CD4-positive, alpha-beta T cell (primary cell): ENCODE measurements around the gene AANAT. TPM values are rescaled to one million over a fixed set of nuclear protein-coding genes. Genes with fewer than 3 reads are reported as not detected.

Experiments used
- ATAC-seq: fragments of 200-7000 bp; cut with Tn5 transposase; one replicate; pipeline ENCODE4 v1.10.0; 2022; ENCODE audit warnings: mild to moderate bottlenecking; ENCODE audit not compliant: poor library complexity
- CTCF ChIA-PET: fragments of 350-600 bp; sonication (Branson Sonifier 250); formaldehyde crosslinking; loops from one replicate; lab custom pipeline; 2021; ENCODE audit warnings: antibody characterized with exemption, inconsistent platforms; lab: Charles Lee
- POLR2A ChIA-PET: fragments of 350-600 bp; sonication (Branson Sonifier 250); formaldehyde crosslinking; loops from one replicate; lab custom pipeline; 2021; ENCODE audit warnings: antibody characterized with exemption, inconsistent platforms; lab: Charles Lee
- DNase-seq, 14 experiments: peaks; one replicate each; pipeline ENCODE4 v3.0.0-alpha.2; 2013 to 2020; ENCODE audit warnings: mixed read lengths in 2 of 14
- H3K27ac ChIP-seq, 2 donors: one replicate each; pipeline versions ENCODE4 v1.5.1 to v1.7.0; 2013; ENCODE audit warnings: low read length in 2 of 2, low read depth in 1 of 2, mild to moderate bottlenecking in 1 of 2
- H3K27me3 ChIP-seq, 2 experiments: 1 replicate in 1 of 2; 2 replicates in 1 of 2; pipeline versions ENCODE4 v1.6.1 to v1.7.0; 2013; ENCODE audit warnings: low read length in 2 of 2, control low read depth in 1 of 2, mild to moderate bottlenecking in 1 of 2, moderate library complexity in 1 of 2; ENCODE audit not compliant: insufficient read depth in 2 of 2, control insufficient read depth in 1 of 2
- H3K36me3 ChIP-seq: one replicate; pipeline ENCODE4 v1.6.1; 2013; ENCODE audit warnings: low read length, control low read depth; ENCODE audit not compliant: insufficient read depth
- H3K4me1 ChIP-seq: one replicate; pipeline ENCODE4 v1.6.1; 2013; ENCODE audit warnings: low read length, control low read depth; ENCODE audit not compliant: insufficient read depth
- H3K4me3 ChIP-seq: one replicate; pipeline ENCODE4 v1.5.1; 2013; ENCODE audit warnings: mild to moderate bottlenecking, low read length, moderate library complexity
- H3K9me3 ChIP-seq, 2 experiments: 1 replicate in 1 of 2; 2 replicates in 1 of 2; pipeline versions ENCODE4 v1.6.1 to v1.7.0; 2013; ENCODE audit warnings: low read length in 2 of 2, mild to moderate bottlenecking in 2 of 2, control low read depth in 1 of 2, moderate library complexity in 1 of 2; ENCODE audit not compliant: control insufficient read depth in 1 of 2, insufficient read depth in 1 of 2
- H3K27ac Mint-ChIP-seq: one replicate; pipeline ENCODE4 v1.8.0; 2020; ENCODE audit warnings: mixed read lengths
- H3K27me3 Mint-ChIP-seq: one replicate; pipeline ENCODE4 v1.8.0; 2021; ENCODE audit warnings: mixed read lengths
- H3K36me3 Mint-ChIP-seq: one replicate; pipeline ENCODE4 v1.8.0; 2021; ENCODE audit warnings: low read depth, mixed read lengths
- H3K4me1 Mint-ChIP-seq: one replicate; pipeline ENCODE4 v1.8.0; 2021; ENCODE audit warnings: low read depth, mixed read lengths
- H3K4me3 Mint-ChIP-seq: one replicate; pipeline ENCODE4 v1.8.0; 2020; ENCODE audit warnings: mild to moderate bottlenecking, mixed read lengths
- H3K9me3 Mint-ChIP-seq: one replicate; pipeline ENCODE4 v1.8.0; 2020; ENCODE audit warnings: mixed read lengths
- intact Hi-C, 2 experiments: fragments of 100-400 bp; cut with DNase I in 1 of 2; cut with micrococcal nuclease in 1 of 2; formaldehyde crosslinking; loops; one replicate each; pipeline versions ENCODE4 v1.15.1 to v1.9.0; 2023 to 2025; cut with DNase I, micrococcal nuclease
- total RNA-seq, 174 experiments: library from RNA in 2 of 174; stranded (reverse) in 2 of 174; gene quantifications; one replicate each; pipeline ENCODE4 v1.2.3 and lab custom pipeline; 2021 to 2026
- TF ChIP-seq, protein P1 (sequence below): fragments of 200-600 bp; IDR thresholded peaks from one replicate; pipeline ENCODE4 v1.8.0; 2022; ENCODE audit warnings: antibody characterized with exemption, mild to moderate bottlenecking

The AANAT gene
- total RNA-seq, 2 experiments from 2014 or later, result 0.14 TPM; not detected in 1

DNA sequence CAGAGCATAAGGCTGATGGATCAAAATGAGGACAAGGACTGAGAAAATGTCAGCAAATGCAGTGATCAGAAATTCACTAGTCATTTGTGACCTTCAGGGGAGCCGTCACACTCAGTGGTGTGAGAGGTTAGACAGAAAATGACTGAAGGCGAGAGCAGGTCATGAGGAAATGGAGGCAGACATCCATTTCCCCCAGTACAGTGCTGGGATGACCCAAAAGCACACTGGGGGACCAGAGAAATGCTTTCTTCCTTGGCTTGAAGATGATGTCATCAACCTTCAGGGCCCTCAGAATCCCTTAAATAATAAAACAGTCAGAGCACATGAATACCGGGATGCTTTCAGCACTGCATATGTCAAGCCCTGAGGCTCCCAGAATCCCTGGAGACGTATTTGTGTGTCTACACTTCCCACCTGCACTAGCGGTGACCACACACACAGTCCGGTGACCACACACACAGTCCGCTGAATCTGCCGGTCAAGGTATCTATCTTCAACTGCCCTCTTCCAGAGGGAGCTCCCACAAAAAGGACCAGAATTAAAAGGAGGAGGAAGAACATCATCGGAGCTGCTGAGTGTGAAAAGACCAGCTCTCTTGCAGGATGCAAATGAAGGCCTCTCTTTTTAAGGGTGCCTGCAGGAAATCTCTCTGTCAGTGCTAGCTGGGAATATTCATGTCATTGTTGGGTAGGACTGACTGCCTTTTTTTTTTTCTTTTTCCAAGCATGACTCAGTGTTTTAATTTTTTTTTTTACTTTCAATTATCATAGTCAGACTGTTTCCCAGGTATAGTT lies 22.7 kb upstream of the AANAT start:
- H3K27me3 ChIP-seq, result no peaks in the 10 kb centered on the region
- peaks cover 24% of the 10 kb centered on the region for H3K4me1 ChIP-seq
- no peaks in the 10 kb centered on the region for H3K36me3 Mint-ChIP-seq
- H3K36me3 ChIP-seq, result no peaks in the 10 kb centered on the region
- peaks cover 74% of the 10 kb centered on the region for H3K4me1 Mint-ChIP-seq
- no peak overlapping the region for H3K4me3 Mint-ChIP-seq
- intact Hi-C loops, result no loop called here
- DNase-seq (no peak), ATAC-seq (no peak)
- H3K27ac Mint-ChIP-seq, result no peak overlapping the region
- TF ChIP-seq, protein P1, sequence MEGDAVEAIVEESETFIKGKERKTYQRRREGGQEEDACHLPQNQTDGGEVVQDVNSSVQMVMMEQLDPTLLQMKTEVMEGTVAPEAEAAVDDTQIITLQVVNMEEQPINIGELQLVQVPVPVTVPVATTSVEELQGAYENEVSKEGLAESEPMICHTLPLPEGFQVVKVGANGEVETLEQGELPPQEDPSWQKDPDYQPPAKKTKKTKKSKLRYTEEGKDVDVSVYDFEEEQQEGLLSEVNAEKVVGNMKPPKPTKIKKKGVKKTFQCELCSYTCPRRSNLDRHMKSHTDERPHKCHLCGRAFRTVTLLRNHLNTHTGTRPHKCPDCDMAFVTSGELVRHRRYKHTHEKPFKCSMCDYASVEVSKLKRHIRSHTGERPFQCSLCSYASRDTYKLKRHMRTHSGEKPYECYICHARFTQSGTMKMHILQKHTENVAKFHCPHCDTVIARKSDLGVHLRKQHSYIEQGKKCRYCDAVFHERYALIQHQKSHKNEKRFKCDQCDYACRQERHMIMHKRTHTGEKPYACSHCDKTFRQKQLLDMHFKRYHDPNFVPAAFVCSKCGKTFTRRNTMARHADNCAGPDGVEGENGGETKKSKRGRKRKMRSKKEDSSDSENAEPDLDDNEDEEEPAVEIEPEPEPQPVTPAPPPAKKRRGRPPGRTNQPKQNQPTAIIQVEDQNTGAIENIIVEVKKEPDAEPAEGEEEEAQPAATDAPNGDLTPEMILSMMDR, result no peak
- H3K27ac ChIP-seq, result no peak overlapping the region
- H3K9me3 ChIP-seq, result no peaks in the 10 kb centered on the region
- H3K27me3 Mint-ChIP-seq, result no peaks in the 10 kb centered on the region
- H3K4me3 ChIP-seq, result no peak overlapping the region
- CTCF ChIA-PET, result interaction anchor here (1.0 kb wide), 1 partner anchor 11 kb away, joined by 3 read pairs; no protein-coding TSS in a partner anchor
- POLR2A ChIA-PET, result no interaction called here
- no peaks in the 10 kb centered on the region for H3K9me3 Mint-ChIP-seq

- Histone ChIP-seq H3K27me3 (no peaks in the 10 kb centered on the region), H3K4me3 (no peak overlapping the region), H3K4me1 (peaks cover 29% of the 10 kb centered on the region), H3K36me3 (no peaks in the 10 kb centered on the region), H3K9me3 (no peaks in the 10 kb centered on the region), H3K27ac (no peak overlapping the region)
- H3K9me3 Mint-ChIP-seq, result no peaks in the 10 kb centered on the region
- peaks cover 4% of the 10 kb centered on the region for H3K36me3 Mint-ChIP-seq
- ChIA-PET POLR2A (no interaction called here), CTCF (interaction anchor here (1.0 kb wide), 1 partner anchor 10 kb away, joined by 3 read pairs; no protein-coding TSS in a partner anchor)
- no peak overlapping the region for H3K4me3 Mint-ChIP-seq
- H3K4me1 Mint-ChIP-seq, result peaks cover 81% of the 10 kb centered on the region
- ATAC-seq, result no peak
- intact Hi-C loops, result no loop called here
- H3K27me3 Mint-ChIP-seq, result no peaks in the 10 kb centered on the region
- TF ChIP-seq, protein P1, result no peak
- DNase-seq, result no peak
- H3K27ac Mint-ChIP-seq, result no peak overlapping the region
These were observed 21.5 kb upstream of the AANAT start for GRCh38 chr17:76445697-76446448.

DNA sequence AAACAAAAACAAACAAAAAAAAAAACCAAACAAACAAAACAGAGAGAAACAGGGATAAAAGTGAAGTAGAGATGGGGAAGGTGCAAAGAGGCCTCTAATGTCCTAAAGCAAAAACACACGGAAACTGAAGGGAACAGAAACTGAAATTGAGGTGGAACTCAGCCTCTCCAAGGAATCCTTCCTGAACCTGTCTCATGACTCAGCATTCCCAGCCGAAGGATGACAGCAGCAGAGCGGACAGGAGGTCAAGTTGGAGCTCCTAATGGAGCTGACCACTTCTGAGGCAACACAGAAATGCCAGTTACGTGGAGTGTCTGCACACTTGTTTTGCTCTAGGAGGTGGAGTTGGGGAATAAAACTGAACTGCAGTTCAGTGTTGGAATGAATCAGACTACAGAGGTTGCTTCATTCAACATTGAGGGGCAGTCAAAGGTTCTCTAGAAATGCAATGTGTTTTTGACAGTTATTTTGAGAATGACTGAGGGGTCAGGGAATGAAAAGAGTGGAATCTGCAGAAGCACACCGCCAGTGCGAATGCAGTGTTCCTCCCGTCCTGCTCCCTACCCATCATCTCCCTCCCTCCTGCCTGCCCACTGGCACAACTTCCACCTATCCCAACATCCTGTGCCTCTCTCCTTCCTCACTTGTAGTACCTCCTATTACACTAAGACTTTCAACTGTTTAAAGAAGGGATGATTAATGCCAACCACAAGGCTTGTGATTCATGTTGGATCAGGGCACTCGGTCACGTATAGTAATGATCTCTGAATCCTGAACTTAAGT lies 20.8 kb upstream of the AANAT start:
- Histone ChIP-seq H3K4me3 (no peak overlapping the region), H3K27ac (no peak overlapping the region), H3K9me3 (no peaks in the 10 kb centered on the region), H3K36me3 (no peaks in the 10 kb centered on the region), H3K27me3 (no peaks in the 10 kb centered on the region), H3K4me1 (peaks cover 35% of the 10 kb centered on the region)
- Mint-ChIP-seq H3K36me3 (peaks cover 4% of the 10 kb centered on the region), H3K27ac (no peak overlapping the region), H3K9me3 (no peaks in the 10 kb centered on the region), H3K27me3 (no peaks in the 10 kb centered on the region), H3K4me1 (peaks cover 81% of the 10 kb centered on the region), H3K4me3 (no peak overlapping the region)
- TF ChIP-seq, protein P1, result no peak
- ChIA-PET CTCF (no interaction called here), POLR2A (no interaction called here)
- intact Hi-C loops, result no loop called here
- DNase-seq (no peak), ATAC-seq (no peak)
